Endothelial cell of umbilical vein (primary cell): ENCODE measurements around the gene ATXN7L1. TPM values are rescaled to one million over a fixed set of nuclear protein-coding genes. Genes with fewer than 3 reads are reported as not detected.

Experiments used
- BruUV-seq: library from RNA; stranded (reverse); fragments of 400-500 nt; replicated peaks from 2 replicates; lab custom pipeline; 2021; lab: Mats Ljungman, UMichigan
- CTCF ChIA-PET: fragments of 300-600, 350-600 bp; sonication (Branson Sonifier 250); formaldehyde crosslinking; loops from one replicate; lab custom pipeline; 2021; ENCODE audit warnings: antibody characterized with exemption, inconsistent platforms; lab: Charles Lee
- POLR2A ChIA-PET: fragments of 300-600, 350-600 bp; sonication (Branson Sonifier 250); formaldehyde crosslinking; loops from one replicate; lab custom pipeline; 2021; ENCODE audit warnings: antibody characterized with exemption, inconsistent platforms; lab: Charles Lee
- DNase-seq: peaks from one replicate; pipeline ENCODE4 v3.0.0-alpha.2; 2011; ENCODE audit warnings: low read depth, low spot score
- FAIRE-seq: peaks from 2 replicates; lab custom pipeline; 2011; peaks lifted over from hg19 to GRCh38; lab: Jason Lieb, UNC
- H2AFZ ChIP-seq: 2 replicates; pipeline ENCODE4 v1.6.0; 2012; ENCODE audit warnings: low read depth, low read length, control low read depth, inconsistent platforms
- H3K27ac ChIP-seq: 2 replicates; pipeline ENCODE4 v1.5.1; 2011; ENCODE audit warnings: low read depth, mild to moderate bottlenecking, control low read depth, low read length, moderate library complexity; ENCODE audit not compliant: insufficient read depth
- H3K27me3 ChIP-seq, 2 experiments: 2 replicates each; pipeline versions ENCODE4 v1.6.0 to v1.6.1; 2011; ENCODE audit warnings: low read length in 2 of 2, mixed read lengths in 1 of 2; ENCODE audit not compliant: control insufficient read depth in 2 of 2, insufficient read depth in 2 of 2
- H3K36me3 ChIP-seq, 2 experiments: 2 replicates in 1 of 2; 3 replicates in 1 of 2; pipeline ENCODE4 v1.5.1; 2011; ENCODE audit warnings: low read length in 2 of 2, mild to moderate bottlenecking in 1 of 2, moderate library complexity in 1 of 2; ENCODE audit not compliant: control insufficient read depth in 2 of 2, insufficient read depth in 2 of 2; ENCODE audit errors: extremely low read depth in 1 of 2
- H3K4me1 ChIP-seq: 3 replicates; pipeline ENCODE4 v1.5.1; 2011; ENCODE audit warnings: mild to moderate bottlenecking, low read length; ENCODE audit not compliant: control insufficient read depth, insufficient read depth; ENCODE audit errors: extremely low read depth
- H3K4me2 ChIP-seq: 2 replicates; pipeline ENCODE4 v1.6.1; 2011; ENCODE audit warnings: low read length, control low read depth, mixed read lengths; ENCODE audit not compliant: insufficient read depth
- H3K4me3 ChIP-seq, 3 experiments: fragments of 200-600 bp in 1 of 3; sonication (generic), shearing (Covaris generic) in 1 of 3; replicated peaks in 1 of 3; 2 replicates each; pipeline ENCODE4 v1.5.1; 2011 to 2016; ENCODE audit warnings: control low read depth in 3 of 3, low read length in 3 of 3, mild to moderate bottlenecking in 2 of 3, inconsistent platforms in 1 of 3, low read depth in 1 of 3, moderate library complexity in 1 of 3; ENCODE audit not compliant: insufficient read depth in 1 of 3
- H3K79me2 ChIP-seq: 2 replicates; pipeline ENCODE4 v1.6.0; 2012; ENCODE audit warnings: low read length, inconsistent platforms; ENCODE audit not compliant: control insufficient read depth, insufficient read depth
- H3K9ac ChIP-seq: replicated peaks from 2 replicates; pipeline ENCODE3; 2011; ENCODE audit warnings: low read length, control low read depth; ENCODE audit not compliant: insufficient read depth; ENCODE audit errors: extremely low read depth
- H3K9me1 ChIP-seq: replicated peaks from 3 replicates; pipeline ENCODE4 v1.6.0; 2011; ENCODE audit warnings: mild to moderate bottlenecking, low read length; ENCODE audit not compliant: control insufficient read depth, insufficient read depth; ENCODE audit errors: extremely low read depth
- H3K9me3 ChIP-seq: replicated peaks from 2 replicates; pipeline ENCODE4 v1.5.1; 2012; ENCODE audit warnings: low read length, inconsistent platforms; ENCODE audit not compliant: control insufficient read depth, insufficient read depth
- H4K20me1 ChIP-seq: replicated peaks from 2 replicates; pipeline ENCODE3; 2011; ENCODE audit warnings: mild to moderate bottlenecking, low read length; ENCODE audit not compliant: control insufficient read depth, insufficient read depth; ENCODE audit errors: extremely low read depth
- EZH2 ChIP-seq: IDR thresholded peaks from 2 replicates; pipeline ENCODE4 v1.6.1; 2012; ENCODE audit warnings: borderline replicate concordance, low read depth, mild to moderate bottlenecking, moderate library complexity, low read length, inconsistent platforms; ENCODE audit not compliant: severe bottlenecking
- JUN ChIP-seq: IDR thresholded peaks from 2 replicates; pipeline ENCODE4 v1.6.1; 2011; ENCODE audit warnings: borderline replicate concordance, low read depth; ENCODE audit not compliant: insufficient read length, insufficient read depth
- MYC ChIP-seq: IDR thresholded peaks from one replicate; pipeline ENCODE4 v1.6.1; 2011; ENCODE audit warnings: mild to moderate bottlenecking, low read depth, low read length
- dilution Hi-C: fragments of 300-500 bp; cut with MboI; formaldehyde crosslinking; loops from one replicate; pipeline ENCODE4 v1.15.0; 2019; ENCODE audit warnings: low sequenced_read_pairs; ENCODE audit not compliant: extremely low pct_ligation_motif_present
- intact Hi-C: fragments of 100-400 bp; cut with micrococcal nuclease; formaldehyde crosslinking; loops from one replicate; pipeline ENCODE4 v1.10.0; 2022
- polyA plus RNA-seq, 4 experiments: library from polyadenylated mRNA; depleted of rRNA in 3 of 4; stranded (reverse) in 3 of 4; unstranded in 1 of 4; fragments of >200 nt; gene quantifications; 2 replicates each; pipeline versions ENCODE4 v1.2.1 to v1.2.3, GENCODE V29; 2011 to 2012; ENCODE audit warnings: missing spikeins in 1 of 4
- total RNA-seq: library from RNA; stranded (reverse); gene quantifications from 2 replicates; pipeline ENCODE4 v1.2.3, GENCODE V29; 2021
- TF ChIP-seq, protein P1 (sequence below): IDR thresholded peaks from 2 replicates; pipeline ENCODE4 v1.6.1; 2011; ENCODE audit not compliant: insufficient read depth, insufficient read length

Gene ATXN7L1
- total and polyA plus RNA-seq, 2 donors (not counting 3 experiments of a cell fraction or from before 2014, with no cell fraction given): 4.6 to 15.6 TPM

DNA sequence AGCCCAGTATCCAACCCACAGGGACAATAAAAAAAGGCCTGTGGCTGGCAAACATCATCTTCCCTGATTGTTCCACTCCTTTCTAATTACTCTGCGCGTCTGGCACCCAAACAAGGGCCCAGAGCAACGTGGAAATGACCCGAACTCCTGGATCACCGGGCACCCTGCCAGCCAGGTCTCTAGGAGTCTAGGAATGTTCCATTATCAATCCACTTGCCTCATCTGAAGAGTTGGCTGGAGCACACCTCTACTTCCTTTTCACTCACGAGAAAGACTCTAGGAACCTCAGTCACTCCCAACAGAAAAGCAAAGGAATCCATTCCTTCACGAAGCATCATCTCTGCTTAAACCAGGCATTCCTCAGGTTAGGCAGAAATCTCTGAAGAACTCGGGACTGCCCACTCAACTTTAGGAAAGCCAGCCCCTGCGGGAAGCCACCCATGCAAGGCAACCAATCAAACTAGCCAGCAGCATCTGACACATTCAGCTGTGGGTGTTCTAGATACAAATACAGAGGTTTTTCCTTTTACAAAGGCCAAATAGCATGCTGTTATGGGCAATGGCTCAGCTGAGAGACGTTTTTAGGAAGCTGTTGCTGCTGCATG lies 37.7 kb downstream of the ATXN7L1 start:
- intact Hi-C loops: no loop called here
- FAIRE-seq: no peak

DNA sequence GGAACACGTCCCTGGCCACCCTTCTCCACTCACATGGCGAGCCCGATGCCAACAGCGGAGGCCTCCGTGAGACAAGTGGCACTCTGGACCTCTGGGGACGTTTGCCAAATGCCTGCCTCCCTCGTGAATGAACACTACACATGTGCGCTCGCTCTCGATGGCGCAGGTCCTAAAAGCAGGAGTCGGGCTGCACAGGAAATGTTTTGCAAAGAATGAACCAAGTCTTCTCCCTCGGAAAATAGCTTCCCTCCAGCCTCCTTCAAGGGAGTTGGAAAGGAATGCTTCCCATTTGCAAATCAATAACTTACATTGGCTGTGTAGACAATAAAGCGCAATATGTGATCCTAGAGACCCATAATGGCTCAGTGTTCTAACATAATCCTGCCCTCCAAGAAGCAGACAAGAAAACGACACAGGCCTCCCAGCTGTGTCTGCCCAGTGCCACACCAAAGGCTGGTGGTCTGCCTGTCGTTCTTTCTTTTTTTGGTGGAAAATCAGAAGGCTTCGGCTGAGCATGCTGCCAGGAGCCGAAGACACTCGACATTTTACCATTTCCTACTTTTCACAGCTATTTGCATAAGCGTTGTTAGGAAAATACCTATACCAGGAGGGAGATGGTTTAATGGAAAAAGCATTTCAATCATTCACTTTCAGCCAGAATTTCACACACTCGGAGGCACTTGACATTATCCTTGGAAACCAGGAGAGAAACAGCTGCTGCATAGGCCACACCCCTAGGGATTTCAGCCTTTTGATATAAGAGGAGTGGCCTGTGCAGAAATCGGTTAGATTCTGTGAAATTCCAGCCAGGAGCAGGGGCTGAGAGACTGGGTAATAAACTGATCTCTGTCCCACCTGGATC lies 38.4 kb downstream of the ATXN7L1 start:
- DNase-seq (no peak), FAIRE-seq (no peak)
- POLR2A ChIA-PET: no interaction called here
- Histone ChIP-seq H3K4me2 (no peak overlapping the region), H3K4me3 (no peak overlapping the region), H3K27ac (no peak overlapping the region), H3K9me1 (no peaks in the 10 kb centered on the region), H3K27me3 (no peaks in the 10 kb centered on the region), H3K79me2 (no peaks in the 10 kb centered on the region), H4K20me1 (no peaks in the 10 kb centered on the region), H2AFZ (no peak overlapping the region), H3K36me3 (no peaks in the 10 kb centered on the region), H3K9ac (no peak overlapping the region), H3K9me3 (no peaks in the 10 kb centered on the region), H3K4me1 (peaks cover 5% of the 10 kb centered on the region)
- TF ChIP-seq MYC: no peak
- no peak for TF ChIP-seq JUN
- TF ChIP-seq EZH2: no peak
- dilution Hi-C loops (no loop called here), intact Hi-C loops (no loop called here)
- CTCF ChIA-PET: interaction anchor here (0.6 kb wide), 1 partner anchor 162 kb away, joined by 3 read pairs; no protein-coding TSS in a partner anchor
- BruUV-seq: no TSS peak

More for the DNA sequence above, 37.7 kb downstream of the ATXN7L1 start:
- Histone ChIP-seq H3K4me2 (no peak overlapping the region), H3K27ac (no peak overlapping the region), H3K9me1 (no peaks in the 10 kb centered on the region), H3K4me1 (peaks cover 5% of the 10 kb centered on the region), H3K27me3 (no peaks in the 10 kb centered on the region), H3K9ac (no peak overlapping the region), H4K20me1 (no peaks in the 10 kb centered on the region), H3K9me3 (no peaks in the 10 kb centered on the region), H2AFZ (no peak overlapping the region), H3K36me3 (no peaks in the 10 kb centered on the region), H3K79me2 (no peaks in the 10 kb centered on the region), H3K4me3 (no peak overlapping the region)
- ChIA-PET CTCF (no interaction called here), POLR2A (no interaction called here)
- BruUV-seq: no TSS peak
- TF ChIP-seq, protein P1, sequence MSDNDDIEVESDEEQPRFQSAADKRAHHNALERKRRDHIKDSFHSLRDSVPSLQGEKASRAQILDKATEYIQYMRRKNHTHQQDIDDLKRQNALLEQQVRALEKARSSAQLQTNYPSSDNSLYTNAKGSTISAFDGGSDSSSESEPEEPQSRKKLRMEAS: no peak
- DNase-seq: peak; percentile 18
- dilution Hi-C loops: no loop called here
